ENCODE measurements around the gene PHLPP1.

PHLPP1 gene

GRCh38 chr18:62721839-62722795 lies 6.8 kb downstream of the PHLPP1 start:
- no peak overlapping the region for H3K4me3 Mint-ChIP-seq
- no peaks in the 10 kb centered on the region for H3K36me3 Mint-ChIP-seq (ENCODE audit: low read depth)
- H3K27me3 Mint-ChIP-seq, result no peaks in the 10 kb centered on the region
- intact Hi-C loops (cut with micrococcal nuclease), result no loop called here
- peaks cover 32% of the 10 kb centered on the region for H3K4me1 Mint-ChIP-seq (ENCODE audit: low read depth)
- no peaks in the 10 kb centered on the region for H3K9me3 Mint-ChIP-seq
- no peak overlapping the region for H3K27ac Mint-ChIP-seq

GRCh38 chr18:62723666-62724281 lies 8.4 kb downstream of the PHLPP1 start:
- Mint-ChIP-seq H3K27me3 (no peaks in the 10 kb centered on the region), H3K36me3 (ENCODE audit: low read depth) (no peaks in the 10 kb centered on the region), H3K4me1 (ENCODE audit: low read depth) (peaks cover 23% of the 10 kb centered on the region), H3K27ac (no peak overlapping the region), H3K9me3 (no peaks in the 10 kb centered on the region), H3K4me3 (no peak overlapping the region)
- intact Hi-C loops (cut with micrococcal nuclease), result no loop called here

- Mint-ChIP-seq H3K27me3 (no peaks in the 10 kb centered on the region), H3K4me3 (no peak overlapping the region), H3K9me3 (no peaks in the 10 kb centered on the region), H3K36me3 (ENCODE audit: low read depth) (no peaks in the 10 kb centered on the region), H3K27ac (no peak overlapping the region), H3K4me1 (ENCODE audit: low read depth) (peaks cover 22% of the 10 kb centered on the region)
- intact Hi-C loops (cut with micrococcal nuclease), result no loop called here
Observed at GRCh38 chr18:62725896-62726295, 10.6 kb downstream of the PHLPP1 start.

GRCh38 chr18:62728254-62728653 lies 12.9 kb downstream of the PHLPP1 start:
- no peaks in the 10 kb centered on the region for H3K27me3 Mint-ChIP-seq
- no peak overlapping the region for H3K4me3 Mint-ChIP-seq
- H3K36me3 Mint-ChIP-seq (ENCODE audit: low read depth), result no peaks in the 10 kb centered on the region
- H3K4me1 Mint-ChIP-seq (ENCODE audit: low read depth), result peaks cover 31% of the 10 kb centered on the region
- intact Hi-C loops (cut with micrococcal nuclease), result no loop called here
- H3K27ac Mint-ChIP-seq, result no peak overlapping the region
- peaks cover 15% of the 10 kb centered on the region for H3K9me3 Mint-ChIP-seq

- Mint-ChIP-seq H3K4me1 (ENCODE audit: low read depth) (peaks cover 23% of the 10 kb centered on the region), H3K4me3 (no peak overlapping the region), H3K27me3 (no peaks in the 10 kb centered on the region), H3K36me3 (ENCODE audit: low read depth) (no peaks in the 10 kb centered on the region), H3K27ac (no peak overlapping the region), H3K9me3 (peaks cover 15% of the 10 kb centered on the region)
- intact Hi-C loops (cut with micrococcal nuclease), result no loop called here
Observed at GRCh38 chr18:62729487-62730386, 14.4 kb downstream of the PHLPP1 start.

GRCh38 chr18:62730941-62731340 lies 15.6 kb downstream of the PHLPP1 start:
- Mint-ChIP-seq H3K4me1 (ENCODE audit: low read depth) (peaks cover 23% of the 10 kb centered on the region), H3K36me3 (ENCODE audit: low read depth) (no peaks in the 10 kb centered on the region), H3K4me3 (no peak overlapping the region), H3K27ac (no peak overlapping the region), H3K27me3 (no peaks in the 10 kb centered on the region), H3K9me3 (peaks cover 15% of the 10 kb centered on the region)
- intact Hi-C loops (cut with micrococcal nuclease), result no loop called here

- H3K4me3 Mint-ChIP-seq, result no peak overlapping the region
- no peaks in the 10 kb centered on the region for H3K27me3 Mint-ChIP-seq
- H3K36me3 Mint-ChIP-seq (ENCODE audit: low read depth), result no peaks in the 10 kb centered on the region
- H3K4me1 Mint-ChIP-seq (ENCODE audit: low read depth), result peaks cover 23% of the 10 kb centered on the region
- H3K27ac Mint-ChIP-seq, result no peak overlapping the region
- intact Hi-C loops (cut with micrococcal nuclease), result no loop called here
- H3K9me3 Mint-ChIP-seq, result peaks cover 15% of the 10 kb centered on the region
Observed at GRCh38 chr18:62732617-62733016, 17.3 kb downstream of the PHLPP1 start.

- H3K4me3 Mint-ChIP-seq, result no peak overlapping the region
Observed at GRCh38 chr18:62734290-62734689, 18.9 kb downstream of the PHLPP1 start.

GRCh38 chr18:62735387-62735786 lies 20.0 kb downstream of the PHLPP1 start:
- Mint-ChIP-seq H3K4me3 (no peak overlapping the region), H3K27me3 (no peaks in the 10 kb centered on the region), H3K36me3 (ENCODE audit: low read depth) (no peaks in the 10 kb centered on the region), H3K9me3 (peaks cover 15% of the 10 kb centered on the region), H3K4me1 (ENCODE audit: low read depth) (peaks cover 18% of the 10 kb centered on the region), H3K27ac (no peak overlapping the region)
- intact Hi-C loops (cut with micrococcal nuclease), result no loop called here

More at GRCh38 chr18:62734290-62734689, 18.9 kb downstream of the PHLPP1 start:
- H3K4me1 Mint-ChIP-seq (ENCODE audit: low read depth), result peaks cover 23% of the 10 kb centered on the region
- peaks cover 15% of the 10 kb centered on the region for H3K9me3 Mint-ChIP-seq
- intact Hi-C loops (cut with micrococcal nuclease), result no loop called here
- H3K27ac Mint-ChIP-seq, result no peak overlapping the region
- H3K27me3 Mint-ChIP-seq, result no peaks in the 10 kb centered on the region
- H3K36me3 Mint-ChIP-seq (ENCODE audit: low read depth), result no peaks in the 10 kb centered on the region

GRCh38 chr18:62736077-62736855 lies 20.9 kb downstream of the PHLPP1 start:
- no peaks in the 10 kb centered on the region for H3K27me3 Mint-ChIP-seq
- no peak overlapping the region for H3K27ac Mint-ChIP-seq
- no peaks in the 10 kb centered on the region for H3K36me3 Mint-ChIP-seq (ENCODE audit: low read depth)
- H3K4me3 Mint-ChIP-seq, result no peak overlapping the region
- H3K4me1 Mint-ChIP-seq (ENCODE audit: low read depth), result peaks cover 13% of the 10 kb centered on the region
- intact Hi-C loops (cut with micrococcal nuclease), result no loop called here
- H3K9me3 Mint-ChIP-seq, result peaks cover 15% of the 10 kb centered on the region

GRCh38 chr18:62737241-62737873 lies 22.0 kb downstream of the PHLPP1 start:
- Mint-ChIP-seq H3K9me3 (peaks cover 4% of the 10 kb centered on the region), H3K4me3 (no peak overlapping the region), H3K36me3 (ENCODE audit: low read depth) (no peaks in the 10 kb centered on the region), H3K27ac (no peak overlapping the region), H3K27me3 (no peaks in the 10 kb centered on the region), H3K4me1 (ENCODE audit: low read depth) (peaks cover 19% of the 10 kb centered on the region)
- intact Hi-C loops (cut with micrococcal nuclease), result no loop called here

- Mint-ChIP-seq H3K9me3 (no peaks in the 10 kb centered on the region), H3K4me3 (no peak overlapping the region), H3K36me3 (ENCODE audit: low read depth) (no peaks in the 10 kb centered on the region), H3K4me1 (ENCODE audit: low read depth) (peaks cover 14% of the 10 kb centered on the region), H3K27ac (no peak overlapping the region), H3K27me3 (no peaks in the 10 kb centered on the region)
- intact Hi-C loops (cut with micrococcal nuclease), result no loop called here
Observed at GRCh38 chr18:62738639-62739038, 23.3 kb downstream of the PHLPP1 start.

GRCh38 chr18:62739911-62740310 lies 24.6 kb downstream of the PHLPP1 start:
- Mint-ChIP-seq H3K36me3 (ENCODE audit: low read depth) (no peaks in the 10 kb centered on the region), H3K27ac (no peak overlapping the region), H3K4me1 (ENCODE audit: low read depth) (peaks cover 19% of the 10 kb centered on the region), H3K9me3 (no peaks in the 10 kb centered on the region), H3K4me3 (no peak overlapping the region), H3K27me3 (no peaks in the 10 kb centered on the region)
- intact Hi-C loops (cut with micrococcal nuclease), result no loop called here

Data from dendritic cell treated with granulocyte-macrophage colony-stimulating factor and Interleukin-4, amounts not matched to agents 40 ng/mL and 50 ng/mL, for 4 days (primary cell).